H1 (cell line): Measurements from ENCODE around the gene NOS3. TPM values are rescaled to one million over a fixed set of nuclear protein-coding genes. Genes with fewer than 3 reads are reported as not detected.

ENCODE experiments used
- ASH2L ChIP-seq: fragments of 200-600, 300-600 bp; sonication (generic); IDR thresholded peaks from one replicate; pipeline ENCODE4 v1.7.1; 2017; ENCODE audit warnings: low read length
- CREB1 ChIP-seq: IDR thresholded peaks from 2 replicates; pipeline ENCODE4 v1.6.1; 2012; ENCODE audit warnings: inconsistent platforms
- CTBP2 ChIP-seq: IDR thresholded peaks from 2 replicates; pipeline ENCODE4 v1.7.0; 2011; ENCODE audit warnings: borderline replicate concordance, mild to moderate bottlenecking, moderate library complexity, mixed read lengths, low read length; ENCODE audit not compliant: insufficient read depth, insufficient read length
- EP300 ChIP-seq, 2 experiments: IDR thresholded peaks; 1 replicate in 1 of 2; 2 replicates in 1 of 2; pipeline ENCODE4 v1.6.1; 2011 to 2012; ENCODE audit warnings: low read depth in 2 of 2, low read length in 2 of 2, mild to moderate bottlenecking in 2 of 2, borderline replicate concordance in 1 of 2, inconsistent platforms in 1 of 2, moderate library complexity in 1 of 2
- GABPA ChIP-seq: IDR thresholded peaks from 2 replicates; pipeline ENCODE4 v1.6.1; 2011; ENCODE audit warnings: mild to moderate bottlenecking, low read length, moderate library complexity, borderline replicate concordance; ENCODE audit not compliant: insufficient read depth
- KDM1A ChIP-seq: fragments of 200-600, 300-600 bp; sonication (generic); IDR thresholded peaks from 2 replicates; pipeline ENCODE4 v1.7.1; 2016; ENCODE audit warnings: mild to moderate bottlenecking, low read length, borderline replicate concordance
- SAP30 ChIP-seq: fragments of 300-600 bp; sonication (generic); IDR thresholded peaks from 2 replicates; pipeline ENCODE4 v1.7.1; 2012; ENCODE audit warnings: low read length, moderate library complexity, mild to moderate bottlenecking, inconsistent platforms; ENCODE audit not compliant: insufficient read depth, insufficient replicate concordance
- SP1 ChIP-seq: IDR thresholded peaks from 2 replicates; pipeline ENCODE4 v1.6.1; 2011; ENCODE audit warnings: low read depth, low read length
- polyA plus RNA-seq, 7 experiments: library from polyadenylated mRNA; depleted of rRNA in 3 of 7; stranded (reverse) in 5 of 7; unstranded in 2 of 7; fragments of >200 nt in 5 of 7; fragments of 200-250 nt in 2 of 7; gene quantifications; 1 replicate in 5 of 7; 2 replicates in 1 of 7; 4 replicates in 1 of 7; pipeline versions ENCODE4 v1.2.1 to v1.2.3, GENCODE V29; 2011 to 2013; ENCODE audit warnings: missing spikeins in 2 of 7, mixed read lengths in 2 of 7
- total RNA-seq: library from RNA; stranded (reverse); fragmentation: NEBNext Ultra II Directional; extraction: Animal tissue kit (Norgen Biotek cat#: 25700); gene quantifications from 2 replicates; pipeline ENCODE4 v1.2.1, GENCODE V29; 2021
- TF ChIP-seq, protein P1 (sequence below), 3 experiments: IDR thresholded peaks; 1 replicate in 2 of 3; 2 replicates in 1 of 3; pipeline versions ENCODE4 v1.5.1 to v1.6.1; 2011; ENCODE audit warnings: low read length in 3 of 3, mild to moderate bottlenecking in 3 of 3, inconsistent platforms in 2 of 3, low read depth in 1 of 3, moderate library complexity in 1 of 3; ENCODE audit not compliant: insufficient read depth in 1 of 3; ENCODE audit errors: control extremely low read depth in 1 of 3

Gene NOS3
- total and polyA plus RNA-seq, 2 of the 8 experiments (the other 6 are each of a cell fraction or from before 2014, with no cell fraction given) = 4.4 to 16.2 TPM

DNA sequence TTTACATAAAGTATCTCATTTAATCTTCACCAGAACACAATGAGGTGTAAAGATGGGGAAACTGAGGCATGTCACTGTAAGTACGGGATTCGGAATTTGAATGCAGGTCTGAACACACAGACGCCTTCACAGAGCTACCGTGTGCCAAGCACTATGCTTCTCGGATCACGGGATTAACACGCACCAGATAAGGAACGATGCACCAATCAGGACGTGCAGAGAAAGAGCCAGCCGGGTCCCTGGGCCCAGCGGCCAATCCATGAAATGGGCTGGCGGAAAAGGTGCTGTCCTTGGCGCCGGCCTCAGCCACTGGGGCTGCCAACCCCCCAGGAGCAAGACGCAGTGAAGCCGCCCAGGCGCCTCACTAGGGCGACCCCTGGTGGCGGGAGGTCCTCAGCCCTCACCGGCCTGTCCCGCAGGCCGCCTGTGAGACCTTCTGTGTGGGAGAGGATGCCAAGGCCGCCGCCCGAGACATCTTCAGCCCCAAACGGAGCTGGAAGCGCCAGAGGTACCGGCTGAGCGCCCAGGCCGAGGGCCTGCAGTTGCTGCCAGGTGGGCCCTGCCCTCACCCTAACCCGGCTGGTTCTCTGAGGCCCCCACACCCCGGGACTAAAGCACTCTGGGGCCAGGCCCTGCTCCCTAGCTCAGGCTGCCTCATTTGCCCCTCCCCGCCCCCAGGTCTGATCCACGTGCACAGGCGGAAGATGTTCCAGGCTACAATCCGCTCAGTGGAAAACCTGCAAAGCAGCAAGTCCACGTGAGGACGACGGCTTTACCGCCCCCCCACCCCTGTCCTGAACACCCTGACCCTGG, 17.9 kb downstream of the NOS3 start (continued):
- TF ChIP-seq, protein P1, sequence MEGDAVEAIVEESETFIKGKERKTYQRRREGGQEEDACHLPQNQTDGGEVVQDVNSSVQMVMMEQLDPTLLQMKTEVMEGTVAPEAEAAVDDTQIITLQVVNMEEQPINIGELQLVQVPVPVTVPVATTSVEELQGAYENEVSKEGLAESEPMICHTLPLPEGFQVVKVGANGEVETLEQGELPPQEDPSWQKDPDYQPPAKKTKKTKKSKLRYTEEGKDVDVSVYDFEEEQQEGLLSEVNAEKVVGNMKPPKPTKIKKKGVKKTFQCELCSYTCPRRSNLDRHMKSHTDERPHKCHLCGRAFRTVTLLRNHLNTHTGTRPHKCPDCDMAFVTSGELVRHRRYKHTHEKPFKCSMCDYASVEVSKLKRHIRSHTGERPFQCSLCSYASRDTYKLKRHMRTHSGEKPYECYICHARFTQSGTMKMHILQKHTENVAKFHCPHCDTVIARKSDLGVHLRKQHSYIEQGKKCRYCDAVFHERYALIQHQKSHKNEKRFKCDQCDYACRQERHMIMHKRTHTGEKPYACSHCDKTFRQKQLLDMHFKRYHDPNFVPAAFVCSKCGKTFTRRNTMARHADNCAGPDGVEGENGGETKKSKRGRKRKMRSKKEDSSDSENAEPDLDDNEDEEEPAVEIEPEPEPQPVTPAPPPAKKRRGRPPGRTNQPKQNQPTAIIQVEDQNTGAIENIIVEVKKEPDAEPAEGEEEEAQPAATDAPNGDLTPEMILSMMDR (IDR thresholded peaks at IDR 0.05; ENCODE audit: control extremely low read depth in 1 of 3, insufficient read depth in 1 of 3, low read depth in 1 of 3, low read length in 3 of 3) = peak in 2 of 3 experiments; percentile 90 to 92; a peak in 3 of 4 replicates
- TF ChIP-seq GABPA (peak; percentile 56; the same call in 1 of the 2 replicates), KDM1A (peak; percentile 91), SAP30 (no peak), CREB1 (no peak), ASH2L (peak; percentile 36), EP300 (IDR thresholded peaks at IDR 0.05; ENCODE audit: borderline replicate concordance in 1 of 2, low read depth in 2 of 2, low read length in 2 of 2) (0 out of 3 replicates have a peak, but pooled peaks of 1 of the 2 experiments have one; percentile 22), SP1 (0 out of 2 replicates have a peak, but pooled peaks have one; percentile 22), CTBP2 (no peak)
